Measurements from ENCODE around the gene NUDT1.

NUDT1 gene

DNA sequence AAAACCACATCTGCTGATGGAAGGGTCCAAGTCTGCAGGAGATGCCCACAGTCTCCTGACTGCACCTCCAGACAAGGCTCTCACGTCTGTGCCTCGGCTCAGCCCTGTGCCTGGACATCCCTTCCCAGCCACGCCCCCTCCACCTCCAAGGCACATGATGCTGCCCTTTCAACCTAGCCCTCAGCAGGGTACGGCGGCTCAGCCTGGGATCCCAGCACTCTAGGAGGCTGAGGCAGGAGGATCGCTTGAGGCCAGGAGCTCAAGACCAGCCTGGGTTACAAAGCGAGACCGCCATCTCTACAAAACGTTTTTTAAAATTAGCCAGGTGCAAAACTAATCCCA lies 23.6 kb upstream of the NUDT1 start:
- H3K27me3 ChIP-seq (replicated peaks in 2 of 5; ENCODE audit: control insufficient read depth in 4 of 5, insufficient read depth in 5 of 5, low read length in 4 of 5), result no peaks in the 10 kb centered on the region
- WGBS (ENCODE audit: insufficient coverage), result 99% methylated on average over 9 of the region's 9 CpGs
- peaks cover 0 to 5% (median 0%) of the 10 kb centered on the region in 4 experiments for H3K4me1 ChIP-seq (ENCODE audit: control extremely low read depth in 1 of 4, control insufficient read depth in 4 of 4, insufficient read depth in 4 of 4, low read length in 3 of 4)
- no peaks in the 10 kb centered on the region for H3K9me3 ChIP-seq (ENCODE audit: control extremely low read depth in 1 of 5, control insufficient read depth in 4 of 5, insufficient read depth in 2 of 5, low read depth in 1 of 5, low read length in 4 of 5)
- H3K4me3 ChIP-seq (ENCODE audit: control insufficient read depth in 1 of 7, extremely low read depth in 1 of 7, insufficient read depth in 4 of 7, low read depth in 2 of 7, low read length in 6 of 7), result no peak overlapping the region
- ChIA-PET CTCF (no interaction called here), POLR2A (no interaction called here)
- no peak for DNase-seq
- peaks cover 13 to 86% (median 61%) of the 10 kb centered on the region in 4 experiments for H3K36me3 ChIP-seq (ENCODE audit: control insufficient read depth in 4 of 4, insufficient read depth in 4 of 4, low read length in 3 of 4)
- no peak overlapping the region for H3K27ac ChIP-seq (ENCODE audit: insufficient read depth in 1 of 2, low read depth in 1 of 2, low read length in 2 of 2, poor library complexity in 1 of 2, severe bottlenecking in 2 of 2)

DNA sequence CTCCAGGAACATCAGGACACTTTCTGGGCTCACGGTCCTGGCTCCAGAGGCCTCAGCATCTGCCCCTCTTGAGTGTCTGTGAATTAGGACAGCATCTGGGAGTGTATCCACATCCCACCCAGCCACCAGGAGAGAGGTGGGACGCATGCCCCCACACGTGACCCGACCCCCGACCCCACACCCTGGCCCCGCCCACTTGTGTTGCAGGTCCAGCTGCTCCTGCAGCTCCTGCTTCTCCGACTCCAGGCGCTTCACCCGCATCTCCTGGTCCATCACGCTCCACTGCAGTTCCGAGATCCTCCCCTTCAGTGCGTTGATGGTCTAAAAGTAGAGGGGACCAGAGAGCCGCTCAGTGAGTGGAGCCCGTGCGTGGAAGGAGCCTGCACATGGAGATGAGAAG lies 22.9 kb upstream of the NUDT1 start:
- peaks cover 0 to 4% (median 0%) of the 10 kb centered on the region in 4 experiments for H3K4me1 ChIP-seq (ENCODE audit: control extremely low read depth in 1 of 4, control insufficient read depth in 4 of 4, insufficient read depth in 4 of 4, low read length in 3 of 4)
- no peaks in the 10 kb centered on the region for H3K9me3 ChIP-seq (ENCODE audit: control extremely low read depth in 1 of 5, control insufficient read depth in 4 of 5, insufficient read depth in 2 of 5, low read depth in 1 of 5, low read length in 4 of 5)
- peaks cover 8 to 86% (median 61%) of the 10 kb centered on the region in 4 experiments for H3K36me3 ChIP-seq (ENCODE audit: control insufficient read depth in 4 of 4, insufficient read depth in 4 of 4, low read length in 3 of 4)
- POLR2A ChIA-PET, result no interaction called here
- CTCF ChIA-PET, result no interaction called here
- no peak overlapping the region for H3K27ac ChIP-seq (ENCODE audit: insufficient read depth in 1 of 2, low read depth in 1 of 2, low read length in 2 of 2, poor library complexity in 1 of 2, severe bottlenecking in 2 of 2)
- no peak overlapping the region for H3K4me3 ChIP-seq (ENCODE audit: control insufficient read depth in 1 of 7, extremely low read depth in 1 of 7, insufficient read depth in 4 of 7, low read depth in 2 of 7, low read length in 6 of 7)
- DNase-seq, result no peak
- no peaks in the 10 kb centered on the region for H3K27me3 ChIP-seq (replicated peaks in 2 of 5; ENCODE audit: control insufficient read depth in 4 of 5, insufficient read depth in 5 of 5, low read length in 4 of 5)
- WGBS (ENCODE audit: insufficient coverage), result 95% methylated on average over 14 of the region's 15 CpGs

DNA sequence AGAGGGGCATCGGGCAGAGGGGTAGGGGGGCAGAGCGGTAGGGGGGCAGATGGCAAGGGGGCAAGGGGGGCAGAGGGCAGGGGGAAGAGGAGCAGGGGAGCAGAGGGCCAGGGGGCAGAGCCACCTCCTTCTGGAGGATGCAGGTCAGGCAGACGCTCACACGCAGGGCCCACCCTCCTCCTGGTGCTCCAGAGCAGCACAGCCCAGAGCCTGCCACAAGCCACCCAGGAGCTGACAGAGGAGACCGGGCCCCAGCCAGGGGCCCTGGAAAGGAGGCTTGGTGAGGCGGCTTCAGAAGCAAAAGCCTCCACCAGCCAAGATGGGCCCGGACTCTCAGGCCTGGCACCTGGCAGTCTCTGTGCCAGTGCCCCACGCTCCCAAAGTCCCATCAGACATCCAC lies 22.4 kb upstream of the NUDT1 start:
- WGBS (ENCODE audit: insufficient coverage), result 98% methylated on average over 6 of the region's 8 CpGs
- Histone ChIP-seq H3K4me1 (ENCODE audit: control extremely low read depth in 1 of 4, control insufficient read depth in 4 of 4, insufficient read depth in 4 of 4, low read length in 3 of 4) (no peaks in the 10 kb centered on the region), H3K9me3 (ENCODE audit: control extremely low read depth in 1 of 5, control insufficient read depth in 4 of 5, insufficient read depth in 2 of 5, low read depth in 1 of 5, low read length in 4 of 5) (no peaks in the 10 kb centered on the region), H3K27me3 (replicated peaks in 2 of 5; ENCODE audit: control insufficient read depth in 4 of 5, insufficient read depth in 5 of 5, low read length in 4 of 5) (no peaks in the 10 kb centered on the region), H3K36me3 (ENCODE audit: control insufficient read depth in 4 of 4, insufficient read depth in 4 of 4, low read length in 3 of 4) (peaks cover 10 to 86% (median 60%) of the 10 kb centered on the region in 4 experiments), H3K4me3 (ENCODE audit: control insufficient read depth in 1 of 7, extremely low read depth in 1 of 7, insufficient read depth in 4 of 7, low read depth in 2 of 7, low read length in 6 of 7) (no peak overlapping the region), H3K27ac (ENCODE audit: insufficient read depth in 1 of 2, low read depth in 1 of 2, low read length in 2 of 2, poor library complexity in 1 of 2, severe bottlenecking in 2 of 2) (no peak overlapping the region)
- POLR2A ChIA-PET, result no interaction called here
- no peak for DNase-seq
- CTCF ChIA-PET, result no interaction called here

DNA sequence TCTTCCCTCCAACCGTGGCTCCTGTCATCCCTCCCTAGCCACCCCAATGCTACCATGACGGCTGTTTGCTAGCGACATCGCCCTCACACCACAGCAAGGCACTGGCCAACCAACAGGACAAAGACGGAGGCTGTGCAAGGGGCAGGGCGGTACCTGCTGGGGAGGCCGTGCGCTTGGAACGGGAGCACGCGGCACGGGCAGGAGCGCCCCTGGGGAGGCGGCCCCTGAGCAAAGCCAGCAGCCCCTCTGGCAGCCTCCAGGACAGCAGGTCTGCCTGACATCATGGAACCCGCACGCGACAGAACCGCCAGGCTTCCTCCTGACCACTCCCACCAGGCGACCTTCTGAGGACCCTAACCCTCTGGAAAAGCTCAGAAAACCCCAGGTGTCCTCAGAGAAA lies 22.0 kb upstream of the NUDT1 start:
- CTCF ChIA-PET, result no interaction called here
- H3K36me3 ChIP-seq (ENCODE audit: control insufficient read depth in 4 of 4, insufficient read depth in 4 of 4, low read length in 3 of 4), result peaks cover 13 to 88% (median 62%) of the 10 kb centered on the region in 4 experiments
- POLR2A ChIA-PET, result no interaction called here
- H3K4me3 ChIP-seq (ENCODE audit: control insufficient read depth in 1 of 7, extremely low read depth in 1 of 7, insufficient read depth in 4 of 7, low read depth in 2 of 7, low read length in 6 of 7), result no peak overlapping the region
- no peaks in the 10 kb centered on the region for H3K4me1 ChIP-seq (ENCODE audit: control extremely low read depth in 1 of 4, control insufficient read depth in 4 of 4, insufficient read depth in 4 of 4, low read length in 3 of 4)
- no peak overlapping the region for H3K27ac ChIP-seq (ENCODE audit: insufficient read depth in 1 of 2, low read depth in 1 of 2, low read length in 2 of 2, poor library complexity in 1 of 2, severe bottlenecking in 2 of 2)
- H3K9me3 ChIP-seq (ENCODE audit: control extremely low read depth in 1 of 5, control insufficient read depth in 4 of 5, insufficient read depth in 2 of 5, low read depth in 1 of 5, low read length in 4 of 5), result no peaks in the 10 kb centered on the region
- DNase-seq, result no peak
- WGBS (ENCODE audit: insufficient coverage), result 96% methylated on average over 15 of the region's 19 CpGs
- H3K27me3 ChIP-seq (replicated peaks in 2 of 5; ENCODE audit: control insufficient read depth in 4 of 5, insufficient read depth in 5 of 5, low read length in 4 of 5), result no peaks in the 10 kb centered on the region

DNA sequence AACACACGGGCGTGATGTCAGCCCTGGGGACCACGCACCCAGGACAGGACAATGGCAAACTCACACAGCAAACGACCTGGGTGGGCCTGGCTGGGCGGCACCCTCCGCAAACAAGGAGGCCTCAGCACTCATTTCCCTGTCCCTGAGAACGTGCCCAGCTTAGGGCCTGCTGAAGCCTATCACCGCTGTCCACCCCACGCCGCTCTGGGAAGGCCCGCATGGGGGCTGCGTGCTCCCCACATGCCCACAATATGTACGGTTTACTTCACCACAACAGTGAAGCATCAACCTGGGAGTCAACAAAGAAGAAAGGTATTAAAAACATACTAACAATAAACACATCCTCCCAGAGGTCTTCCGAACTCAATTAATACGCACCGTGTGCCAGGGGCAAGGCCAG lies 21.5 kb upstream of the NUDT1 start:
- CTCF ChIA-PET, result no interaction called here
- H3K36me3 ChIP-seq (ENCODE audit: control insufficient read depth in 4 of 4, insufficient read depth in 4 of 4, low read length in 3 of 4), result peaks cover 16 to 89% (median 64%) of the 10 kb centered on the region in 4 experiments
- WGBS (ENCODE audit: insufficient coverage), result 97% methylated on average over 14 of the region's 16 CpGs
- POLR2A ChIA-PET, result no interaction called here
- no peak overlapping the region for H3K4me3 ChIP-seq (ENCODE audit: control insufficient read depth in 1 of 7, extremely low read depth in 1 of 7, insufficient read depth in 4 of 7, low read depth in 2 of 7, low read length in 6 of 7)
- no peaks in the 10 kb centered on the region for H3K4me1 ChIP-seq (ENCODE audit: control extremely low read depth in 1 of 4, control insufficient read depth in 4 of 4, insufficient read depth in 4 of 4, low read length in 3 of 4)
- H3K9me3 ChIP-seq (ENCODE audit: control extremely low read depth in 1 of 5, control insufficient read depth in 4 of 5, insufficient read depth in 2 of 5, low read depth in 1 of 5, low read length in 4 of 5), result no peaks in the 10 kb centered on the region
- DNase-seq, result no peak
- no peak overlapping the region for H3K27ac ChIP-seq (ENCODE audit: insufficient read depth in 1 of 2, low read depth in 1 of 2, low read length in 2 of 2, poor library complexity in 1 of 2, severe bottlenecking in 2 of 2)
- H3K27me3 ChIP-seq (replicated peaks in 2 of 5; ENCODE audit: control insufficient read depth in 4 of 5, insufficient read depth in 5 of 5, low read length in 4 of 5), result no peaks in the 10 kb centered on the region

DNA sequence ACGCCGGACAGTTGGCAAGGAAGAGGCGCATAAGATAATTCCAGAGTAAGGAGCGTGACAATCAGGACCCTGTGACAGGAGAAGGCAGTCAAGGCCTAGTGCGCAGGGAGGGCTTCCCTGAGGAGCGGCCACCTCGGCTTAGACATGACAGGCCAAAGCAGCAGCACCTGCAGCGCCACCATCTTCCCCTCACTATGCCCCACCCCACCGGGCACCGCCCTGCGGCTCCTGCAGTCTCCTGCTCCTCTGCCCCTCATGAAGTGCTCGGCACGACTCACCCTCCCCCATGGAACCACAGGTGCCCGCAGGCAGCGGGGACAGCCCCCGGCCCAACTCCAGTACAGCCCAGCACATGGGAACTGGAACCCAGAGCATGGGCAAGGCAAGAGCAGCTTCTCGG lies 21.1 kb upstream of the NUDT1 start:
- POLR2A ChIA-PET, result no interaction called here
- 98% methylated on average over 17 of the region's 17 CpGs for WGBS (ENCODE audit: insufficient coverage)
- Histone ChIP-seq H3K27ac (ENCODE audit: insufficient read depth in 1 of 2, low read depth in 1 of 2, low read length in 2 of 2, poor library complexity in 1 of 2, severe bottlenecking in 2 of 2) (no peak overlapping the region), H3K9me3 (ENCODE audit: control extremely low read depth in 1 of 5, control insufficient read depth in 4 of 5, insufficient read depth in 2 of 5, low read depth in 1 of 5, low read length in 4 of 5) (peaks cover 0 to under 1% (median 0%) of the 10 kb centered on the region in 5 experiments), H3K27me3 (replicated peaks in 2 of 5; ENCODE audit: control insufficient read depth in 4 of 5, insufficient read depth in 5 of 5, low read length in 4 of 5) (no peaks in the 10 kb centered on the region), H3K4me3 (ENCODE audit: control insufficient read depth in 1 of 7, extremely low read depth in 1 of 7, insufficient read depth in 4 of 7, low read depth in 2 of 7, low read length in 6 of 7) (no peak overlapping the region), H3K4me1 (ENCODE audit: control extremely low read depth in 1 of 4, control insufficient read depth in 4 of 4, insufficient read depth in 4 of 4, low read length in 3 of 4) (no peaks in the 10 kb centered on the region), H3K36me3 (ENCODE audit: control insufficient read depth in 4 of 4, insufficient read depth in 4 of 4, low read length in 3 of 4) (peaks cover 19 to 89% (median 64%) of the 10 kb centered on the region in 4 experiments)
- no peak for DNase-seq
- CTCF ChIA-PET, result interaction anchor here (1.9 kb wide), 1 partner anchor 11 kb away, joined by 5 read pairs; no protein-coding TSS in a partner anchor

DNA sequence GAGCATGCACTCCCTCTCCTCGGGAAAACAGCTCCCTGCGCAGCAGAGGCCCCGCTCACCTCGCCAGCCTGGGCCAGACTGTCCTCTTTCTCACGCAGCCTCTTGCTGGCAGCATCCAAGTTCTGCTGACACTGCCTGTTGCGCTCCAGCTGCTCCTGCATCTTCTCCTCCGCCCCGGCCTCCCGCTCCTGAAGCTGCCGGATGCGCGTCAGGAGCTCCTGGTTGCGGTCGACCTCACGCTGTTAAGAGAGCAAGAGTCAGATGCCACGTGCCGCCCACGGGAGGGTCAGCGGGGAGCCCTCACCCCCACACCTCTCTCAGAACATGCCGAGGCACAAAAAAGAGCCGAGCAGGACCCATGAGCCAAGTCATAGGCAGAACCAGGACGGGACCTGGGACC lies 19.5 kb upstream of the NUDT1 start:
- Histone ChIP-seq H3K36me3 (ENCODE audit: control insufficient read depth in 4 of 4, insufficient read depth in 4 of 4, low read length in 3 of 4) (peaks cover 20 to 83% (median 60%) of the 10 kb centered on the region in 4 experiments), H3K4me1 (ENCODE audit: control extremely low read depth in 1 of 4, control insufficient read depth in 4 of 4, insufficient read depth in 4 of 4, low read length in 3 of 4) (no peaks in the 10 kb centered on the region), H3K4me3 (ENCODE audit: control insufficient read depth in 1 of 7, extremely low read depth in 1 of 7, insufficient read depth in 4 of 7, low read depth in 2 of 7, low read length in 6 of 7) (no peak overlapping the region), H3K27me3 (replicated peaks in 2 of 5; ENCODE audit: control insufficient read depth in 4 of 5, insufficient read depth in 5 of 5, low read length in 4 of 5) (no peaks in the 10 kb centered on the region), H3K9me3 (ENCODE audit: control extremely low read depth in 1 of 5, control insufficient read depth in 4 of 5, insufficient read depth in 2 of 5, low read depth in 1 of 5, low read length in 4 of 5) (peaks cover 0 to 3% (median 0%) of the 10 kb centered on the region in 5 experiments), H3K27ac (ENCODE audit: insufficient read depth in 1 of 2, low read depth in 1 of 2, low read length in 2 of 2, poor library complexity in 1 of 2, severe bottlenecking in 2 of 2) (no peak overlapping the region)
- ChIA-PET POLR2A (no interaction called here), CTCF (interaction anchor here (0.8 to 1.9 kb wide), 2 partner anchors 13 to 17 kb away, joined by 3 to 5 read pairs; no protein-coding TSS in a partner anchor)
- no peak for DNase-seq
- 94% methylated on average over 11 of the region's 22 CpGs for WGBS (ENCODE audit: insufficient coverage)

Measured in common myeloid progenitor, CD34-positive (primary cell).